Cerebellar nuclear complex (tissue), 1 donor: Measurements from ENCODE around the gene RSPO4.

Experiments used
- DNase-seq, 2 experiments: peaks; one replicate each; lab custom pipeline; 2025; lab: John Stamatoyannopoulos, UW

Gene RSPO4

GRCh38 chr20:942611-943010 is 59.5 kb downstream of the RSPO4 start:
- no peak for DNase-seq

- DNase-seq = no peak
Observed at GRCh38 chr20:940926-941325, 61.2 kb downstream of the RSPO4 start.

- no peak for DNase-seq
Observed at GRCh38 chr20:939606-940005, 62.5 kb downstream of the RSPO4 start.

GRCh38 chr20:934186-934840 is 67.8 kb downstream of the RSPO4 start:
- no peak for DNase-seq

GRCh38 chr20:933029-933428 is 69.1 kb downstream of the RSPO4 start:
- no peak for DNase-seq

- no peak for DNase-seq
Observed at GRCh38 chr20:931401-931800, 70.7 kb downstream of the RSPO4 start.

- DNase-seq = no peak
Observed at GRCh38 chr20:926670-927069, 75.4 kb downstream of the RSPO4 start.

- DNase-seq = no peak
Observed at GRCh38 chr20:925516-925915, 76.6 kb downstream of the RSPO4 start.

GRCh38 chr20:924639-925038 is 77.5 kb downstream of the RSPO4 start:
- no peak for DNase-seq

- DNase-seq = no peak
Observed at GRCh38 chr20:922781-923180, 79.3 kb downstream of the RSPO4 start.

GRCh38 chr20:921068-921467 is 81.0 kb downstream of the RSPO4 start:
- DNase-seq = no peak

- no peak for DNase-seq
Observed at GRCh38 chr20:920311-920710, 81.8 kb downstream of the RSPO4 start.

GRCh38 chr20:919491-919916 is 82.6 kb downstream of the RSPO4 start:
- DNase-seq = no peak

- no peak for DNase-seq
Observed at GRCh38 chr20:917416-917815, 84.7 kb downstream of the RSPO4 start.

- DNase-seq = no peak
Observed at GRCh38 chr20:916825-917224, 85.3 kb downstream of the RSPO4 start.

- no peak for DNase-seq
Observed at GRCh38 chr20:916125-916799, 85.8 kb downstream of the RSPO4 start, which contains the start of gene ANGPT4. ANGPT4 (minus strand) TSS chr20:916334; CDS start chr20:916214, 120 bp downstream.

- no peak for DNase-seq
Observed at GRCh38 chr20:914727-915498, 87.2 kb downstream of the RSPO4 start.

- DNase-seq = no peak
Observed at GRCh38 chr20:913306-913849, 88.7 kb downstream of the RSPO4 start.

- no peak for DNase-seq
Observed at GRCh38 chr20:911882-912600, 90.1 kb downstream of the RSPO4 start.

GRCh38 chr20:910870-911770 is 91.0 kb downstream of the RSPO4 start:
- DNase-seq = no peak
